ENCODE results near the gene COL16A1.

The COL16A1 gene

DNA sequence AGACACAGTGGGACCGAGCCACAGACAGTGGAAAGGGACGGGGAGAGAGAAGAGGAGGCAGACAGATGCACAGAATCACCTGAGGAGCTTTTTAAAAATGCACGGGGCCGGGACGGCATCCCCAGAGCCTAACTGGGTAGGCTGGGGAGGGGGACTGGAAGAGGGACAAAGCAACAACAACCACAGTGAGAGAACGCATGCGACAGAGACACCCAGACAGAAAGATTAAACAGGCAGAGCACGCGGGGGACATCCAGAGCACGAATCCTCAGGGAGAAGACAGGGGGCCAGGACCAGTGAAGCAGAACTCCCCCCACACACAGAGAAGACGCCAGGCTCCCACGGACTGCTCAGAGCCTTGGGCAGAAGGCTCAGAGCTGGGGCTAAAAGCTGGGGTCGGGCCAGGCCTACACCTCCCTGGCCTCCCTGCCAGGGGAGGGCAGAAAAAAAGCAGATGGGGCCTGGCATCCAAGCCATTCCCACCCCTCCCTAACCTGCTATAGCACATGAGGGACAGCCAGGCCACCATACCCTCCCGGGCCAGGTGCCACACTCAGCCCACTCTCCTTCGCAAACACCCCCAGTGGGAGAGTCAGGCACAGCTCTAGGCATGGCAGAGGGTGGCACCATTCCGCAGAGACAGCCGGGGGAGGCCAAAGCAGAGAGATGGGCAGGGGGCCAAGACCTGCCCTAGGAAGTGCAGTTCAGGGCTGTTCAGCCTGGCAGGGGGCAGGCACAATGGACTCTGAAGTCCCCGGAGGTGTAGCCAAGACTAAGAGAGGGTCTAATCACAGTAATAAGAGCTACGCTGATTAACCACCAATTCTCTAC lies 29.8 kb upstream of the COL16A1 start:
- DNase-seq (ENCODE audit: low read depth in 2 of 2), result no peak

GRCh38 chr1:31732751-31733289 lies 29.0 kb upstream of the COL16A1 start:
- no peak for DNase-seq (ENCODE audit: low read depth in 2 of 2)

GRCh38 chr1:31732343-31732742 lies 28.5 kb upstream of the COL16A1 start:
- DNase-seq (ENCODE audit: low read depth in 2 of 2), result no peak

- DNase-seq (ENCODE audit: low read depth in 2 of 2), result no peak
Observed at GRCh38 chr1:31731049-31731565, 27.3 kb upstream of the COL16A1 start.

- no peak for DNase-seq (ENCODE audit: low read depth in 2 of 2)
Observed at GRCh38 chr1:31730336-31731048, 26.7 kb upstream of the COL16A1 start.

- DNase-seq (ENCODE audit: low read depth in 2 of 2), result no peak
Observed at GRCh38 chr1:31727849-31728248, 24.0 kb upstream of the COL16A1 start.

DNA sequence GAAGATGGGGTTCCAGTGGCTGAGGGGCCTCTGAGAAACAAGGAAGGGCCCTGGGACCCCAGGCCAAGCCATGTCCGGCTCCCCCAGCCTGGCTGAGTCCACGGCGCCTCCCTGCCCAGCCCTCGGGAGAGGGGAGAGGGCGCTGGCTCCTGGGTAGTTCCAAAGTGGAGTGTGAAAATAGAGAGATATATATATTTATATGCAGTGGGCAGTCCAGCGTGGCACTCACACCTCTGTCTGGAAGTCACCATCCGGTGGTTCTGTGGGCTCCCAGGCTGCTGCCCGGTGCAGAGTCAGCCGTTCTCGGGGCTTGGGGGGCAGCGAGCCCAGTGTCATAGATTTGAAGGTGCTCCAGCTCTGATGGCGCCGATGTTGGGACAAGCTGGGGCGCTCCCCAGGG lies 23.4 kb upstream of the COL16A1 start:
- no peak for DNase-seq (ENCODE audit: low read depth in 2 of 2)

DNA sequence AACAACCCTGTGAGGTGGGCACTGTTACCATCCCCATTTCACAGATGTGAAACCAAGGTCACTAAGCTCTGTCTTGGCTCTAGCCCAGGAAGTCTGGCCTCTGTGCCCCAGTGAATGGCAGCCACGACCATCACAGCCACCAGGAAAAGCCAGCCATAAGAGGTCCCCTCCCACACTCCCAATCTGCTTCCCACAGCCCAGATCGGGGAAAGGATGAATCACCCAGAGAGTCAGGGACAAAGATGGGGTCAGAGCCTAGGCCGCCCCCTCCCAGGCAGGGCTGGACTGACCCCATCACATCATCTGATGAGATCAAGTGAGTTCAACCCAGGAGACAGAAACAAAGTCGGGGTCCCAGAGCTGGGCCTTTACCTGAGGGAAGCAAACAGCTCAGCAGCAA lies 22.9 kb upstream of the COL16A1 start:
- DNase-seq (ENCODE audit: low read depth in 2 of 2), result no peak

DNA sequence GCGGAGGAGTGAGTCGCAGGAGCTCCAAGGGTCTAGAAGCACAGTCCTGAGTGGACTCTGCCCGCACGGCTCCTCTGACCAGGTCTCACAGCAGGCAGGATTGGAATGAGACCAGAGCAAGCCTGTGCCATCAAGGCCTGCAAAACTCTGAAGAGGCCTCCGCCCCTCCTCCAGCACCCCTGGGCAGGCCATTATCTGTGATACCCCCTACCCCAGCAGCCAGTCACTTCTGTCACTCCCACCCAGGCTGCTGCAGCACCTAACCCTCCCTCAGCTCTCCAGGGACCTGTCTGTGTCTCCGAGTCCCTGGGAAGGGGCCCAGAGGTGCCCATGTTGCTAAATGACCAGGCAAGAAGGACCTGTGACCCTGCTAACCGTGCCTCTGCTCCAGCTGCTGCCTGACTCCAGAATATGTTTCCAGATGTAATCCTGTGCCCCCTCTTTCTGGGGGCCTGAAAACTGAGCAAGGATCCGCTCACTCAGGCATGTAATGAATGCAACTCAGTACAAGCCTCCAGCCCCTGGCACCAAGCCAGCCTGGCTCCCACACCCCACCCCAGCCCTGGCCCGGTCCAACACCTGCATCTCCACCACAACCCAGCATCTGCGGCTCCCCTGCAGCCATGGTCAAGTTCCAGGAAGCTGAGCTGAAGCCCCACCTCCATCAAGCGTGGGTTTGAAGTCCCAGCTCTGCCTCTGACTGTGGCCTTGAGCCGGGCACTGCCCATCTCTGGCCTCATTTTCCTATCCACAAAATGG lies 22.1 kb upstream of the COL16A1 start:
- no peak for DNase-seq (ENCODE audit: low read depth in 2 of 2)

GRCh38 chr1:31725134-31725533 lies 21.3 kb upstream of the COL16A1 start:
- DNase-seq (ENCODE audit: low read depth in 2 of 2), result no peak

DNA sequence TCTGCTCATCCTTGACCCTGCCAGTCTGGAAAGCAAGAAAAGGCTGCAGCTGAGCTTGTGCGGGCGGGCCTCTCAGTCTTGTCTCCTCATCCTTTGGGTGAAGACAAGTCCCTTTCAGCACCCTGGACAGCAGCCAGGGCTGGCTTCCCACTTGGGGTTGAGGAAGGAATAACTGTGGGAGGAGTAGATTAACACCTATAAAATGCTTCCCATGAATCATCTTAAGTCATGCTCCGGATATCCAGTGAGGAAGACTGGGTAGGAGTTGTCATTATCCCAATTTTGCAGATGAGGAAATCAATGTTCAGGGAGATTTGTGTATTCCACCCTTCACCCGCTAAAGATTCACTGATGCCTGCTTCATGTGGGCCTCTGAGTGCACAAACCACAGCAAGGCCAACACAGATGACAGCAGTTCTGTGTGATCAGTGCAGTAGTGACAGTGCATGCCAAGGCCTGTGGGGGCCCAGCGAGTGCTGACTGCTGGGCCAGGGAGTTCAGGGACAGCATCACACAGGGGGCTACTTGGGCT lies 20.1 kb upstream of the COL16A1 start:
- peak in 1 of 2 experiments; percentile 36 for DNase-seq (ENCODE audit: low read depth in 2 of 2)

DNA sequence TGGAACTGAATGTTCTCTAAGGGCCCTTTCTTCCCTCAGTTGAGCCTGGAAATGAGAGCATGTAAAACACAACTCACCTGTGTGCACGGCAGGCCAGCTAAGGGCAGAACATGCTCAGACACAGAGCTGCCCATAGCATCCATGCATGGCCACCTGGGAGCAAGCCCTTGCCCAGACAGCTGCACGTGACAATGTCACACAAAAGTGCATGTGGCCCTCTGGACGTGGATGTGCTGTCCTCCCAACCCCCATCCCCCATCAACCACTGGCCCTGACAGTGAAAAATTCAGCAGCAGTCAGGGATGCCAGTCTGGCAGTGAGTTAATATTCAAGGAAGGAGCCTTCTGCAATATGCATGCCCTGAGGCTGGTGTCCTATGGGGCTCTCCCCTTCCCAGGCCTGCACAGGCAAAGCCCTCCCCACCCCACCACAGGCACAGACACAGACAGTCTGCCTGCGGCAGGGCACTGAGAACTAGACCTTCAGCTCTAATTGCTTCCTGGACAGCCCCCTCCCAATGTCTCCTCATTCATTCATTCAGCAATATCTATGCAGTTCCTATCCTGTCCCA lies 14.6 kb upstream of the COL16A1 start:
- no peak for DNase-seq (ENCODE audit: low read depth in 2 of 2)

DNA sequence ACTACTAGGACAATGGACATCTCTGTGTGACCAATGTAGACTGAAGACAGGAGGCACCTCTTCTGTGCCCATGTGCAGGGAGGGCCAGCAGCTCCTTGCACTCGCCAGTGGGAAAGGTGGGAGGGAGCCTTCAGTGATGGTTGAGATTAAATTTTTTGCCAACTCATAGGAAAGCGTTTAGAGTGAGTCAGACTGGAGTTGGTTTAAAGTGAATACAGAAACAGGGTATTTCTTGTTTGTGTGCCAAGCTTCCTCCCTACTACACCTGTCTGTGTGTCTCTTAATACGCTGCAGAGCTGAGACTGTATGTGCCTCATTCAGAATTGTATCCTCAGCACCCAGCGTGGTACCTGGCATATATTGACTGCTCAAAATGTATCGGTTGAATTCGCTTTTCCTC lies 13.5 kb upstream of the COL16A1 start:
- DNase-seq (ENCODE audit: low read depth in 2 of 2), result no peak

- DNase-seq (ENCODE audit: low read depth in 2 of 2), result no peak
Observed at GRCh38 chr1:31715873-31716220, 12.0 kb upstream of the COL16A1 start.

- peak in 1 of 2 experiments; percentile 50 for DNase-seq (ENCODE audit: low read depth in 2 of 2)
Observed at GRCh38 chr1:31715087-31715872, 11.5 kb upstream of the COL16A1 start.

GRCh38 chr1:31714442-31715086 lies 10.7 kb upstream of the COL16A1 start:
- no peak for DNase-seq (ENCODE audit: low read depth in 2 of 2)

DNA sequence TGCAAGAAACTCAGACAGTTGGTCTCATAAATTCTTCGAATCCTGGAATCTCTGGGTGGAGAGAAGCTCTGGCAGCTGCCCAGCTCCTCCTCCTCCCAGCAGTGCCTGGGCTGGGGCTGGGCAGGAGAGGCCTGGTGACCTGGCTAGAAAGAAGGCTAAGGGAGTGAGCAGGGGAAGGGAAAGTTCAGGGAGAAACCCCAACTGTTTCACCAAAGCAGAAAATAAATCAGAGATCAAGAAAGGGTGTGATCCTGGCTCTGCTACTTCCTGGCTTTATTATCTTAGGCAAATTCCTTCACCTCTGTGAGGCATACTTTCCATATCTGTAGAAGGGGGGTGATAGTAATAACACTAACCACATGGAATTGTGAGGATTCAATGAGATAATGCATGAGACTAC lies 8.8 kb upstream of the COL16A1 start:
- no peak for DNase-seq (ENCODE audit: low read depth in 2 of 2)

- no peak for DNase-seq (ENCODE audit: low read depth in 2 of 2)
Observed at GRCh38 chr1:31712068-31712467, 8.3 kb upstream of the COL16A1 start.

- DNase-seq (ENCODE audit: low read depth in 2 of 2), result no peak
Observed at GRCh38 chr1:31708324-31708723, 4.5 kb upstream of the COL16A1 start.

DNA sequence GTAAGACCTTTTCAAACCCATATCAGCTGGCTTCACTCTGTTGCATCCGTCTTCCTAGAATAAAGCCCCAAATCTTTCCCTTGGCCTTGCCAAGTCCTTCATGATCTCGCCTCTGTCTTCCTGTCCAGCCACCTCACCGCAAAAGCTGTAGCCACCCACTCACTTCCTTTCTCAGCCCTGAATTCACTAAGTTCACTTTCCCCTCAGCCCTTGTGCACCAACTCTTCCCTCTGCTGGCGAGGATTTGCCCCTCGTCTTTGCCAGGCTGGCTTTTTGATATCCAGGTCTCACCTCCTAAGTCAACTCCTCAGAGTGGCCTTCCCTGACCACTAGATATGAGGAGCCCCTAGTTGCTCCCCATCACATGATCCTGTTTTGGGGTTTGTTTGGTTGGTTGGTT lies 3.9 kb upstream of the COL16A1 start:
- no peak for DNase-seq (ENCODE audit: low read depth in 2 of 2)

Data from stimulated activated CD4-positive, alpha-beta T cell treated with anti-CD3 and anti-CD28 coated beads, Interleukin-12 subunit alpha, Interleukin-12 subunit beta, amount 100 ng/mL, for 24 hours (primary cell).